Fibroblast of mammary gland (primary cell): ENCODE results near the gene C2orf66.

Experiments
- DNase-seq: peaks from one replicate; pipeline ENCODE4 v3.0.0-alpha.2; 2010; ENCODE audit warnings: low read depth
- H3K4me3 ChIP-seq: 2 replicates; pipeline ENCODE4 v1.5.1; 2011; ENCODE audit warnings: low read depth, mild to moderate bottlenecking, low read length, moderate library complexity; ENCODE audit not compliant: control insufficient read depth
- TF ChIP-seq, protein P1 (sequence below): conservative IDR thresholded peaks from 2 replicates; pipeline ENCODE4 v1.5.1; 2011; ENCODE audit warnings: low read depth, low read length, inconsistent platforms; ENCODE audit not compliant: control insufficient read depth, insufficient read depth

Gene C2orf66

DNA sequence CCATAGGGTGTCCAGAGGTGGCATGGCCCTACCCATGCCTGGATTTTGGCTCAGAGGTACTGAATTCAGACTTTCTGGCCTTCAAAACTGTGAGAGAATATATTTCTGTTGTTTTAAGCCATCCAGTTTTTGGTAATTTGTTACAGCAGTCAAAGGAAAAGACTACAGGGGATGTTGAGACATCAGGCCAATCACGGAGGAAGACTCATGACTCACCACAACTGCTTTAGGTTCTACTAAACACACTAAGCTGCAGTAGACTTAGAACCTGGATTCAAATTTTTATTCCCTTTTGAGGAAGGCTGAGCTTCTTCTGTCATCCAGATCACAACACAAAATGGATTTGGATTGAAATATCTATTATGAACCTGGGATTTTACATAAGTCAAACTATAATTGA lies 12.0 kb upstream of the C2orf66 start:
- H3K4me3 ChIP-seq: no peak overlapping the region
- TF ChIP-seq, protein P1, sequence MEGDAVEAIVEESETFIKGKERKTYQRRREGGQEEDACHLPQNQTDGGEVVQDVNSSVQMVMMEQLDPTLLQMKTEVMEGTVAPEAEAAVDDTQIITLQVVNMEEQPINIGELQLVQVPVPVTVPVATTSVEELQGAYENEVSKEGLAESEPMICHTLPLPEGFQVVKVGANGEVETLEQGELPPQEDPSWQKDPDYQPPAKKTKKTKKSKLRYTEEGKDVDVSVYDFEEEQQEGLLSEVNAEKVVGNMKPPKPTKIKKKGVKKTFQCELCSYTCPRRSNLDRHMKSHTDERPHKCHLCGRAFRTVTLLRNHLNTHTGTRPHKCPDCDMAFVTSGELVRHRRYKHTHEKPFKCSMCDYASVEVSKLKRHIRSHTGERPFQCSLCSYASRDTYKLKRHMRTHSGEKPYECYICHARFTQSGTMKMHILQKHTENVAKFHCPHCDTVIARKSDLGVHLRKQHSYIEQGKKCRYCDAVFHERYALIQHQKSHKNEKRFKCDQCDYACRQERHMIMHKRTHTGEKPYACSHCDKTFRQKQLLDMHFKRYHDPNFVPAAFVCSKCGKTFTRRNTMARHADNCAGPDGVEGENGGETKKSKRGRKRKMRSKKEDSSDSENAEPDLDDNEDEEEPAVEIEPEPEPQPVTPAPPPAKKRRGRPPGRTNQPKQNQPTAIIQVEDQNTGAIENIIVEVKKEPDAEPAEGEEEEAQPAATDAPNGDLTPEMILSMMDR: no peak
- peak; percentile 74 for DNase-seq

DNA sequence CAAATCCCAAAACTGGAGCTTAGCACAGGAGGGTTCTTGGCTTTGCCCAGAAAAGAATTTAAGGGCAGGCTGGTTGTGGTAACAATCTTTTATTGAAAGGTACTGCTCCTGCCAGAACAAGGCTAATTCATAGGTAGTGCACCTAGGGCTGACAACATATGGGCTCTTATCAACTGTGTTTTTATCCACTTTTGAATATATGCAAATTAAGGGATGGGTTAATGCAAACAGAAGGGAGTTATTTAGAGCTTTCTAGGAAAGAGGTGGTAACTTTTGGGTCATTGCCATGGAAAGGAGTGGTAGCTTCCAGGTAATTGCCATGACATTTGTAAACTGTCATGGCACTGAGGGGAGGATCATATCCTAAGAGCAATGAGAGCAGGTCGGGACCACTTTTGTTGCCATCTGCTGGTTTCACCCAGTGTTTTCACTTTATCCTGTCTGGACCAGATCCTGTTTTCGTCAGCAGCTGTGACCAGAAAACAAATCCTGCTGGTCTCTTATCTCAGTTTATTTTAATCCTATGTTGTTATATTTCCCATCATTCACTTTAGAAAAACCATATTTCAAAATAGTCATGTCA lies 981 bp downstream of the C2orf66 start:
- no peak for DNase-seq
- TF ChIP-seq, protein P1: no peak

DNA sequence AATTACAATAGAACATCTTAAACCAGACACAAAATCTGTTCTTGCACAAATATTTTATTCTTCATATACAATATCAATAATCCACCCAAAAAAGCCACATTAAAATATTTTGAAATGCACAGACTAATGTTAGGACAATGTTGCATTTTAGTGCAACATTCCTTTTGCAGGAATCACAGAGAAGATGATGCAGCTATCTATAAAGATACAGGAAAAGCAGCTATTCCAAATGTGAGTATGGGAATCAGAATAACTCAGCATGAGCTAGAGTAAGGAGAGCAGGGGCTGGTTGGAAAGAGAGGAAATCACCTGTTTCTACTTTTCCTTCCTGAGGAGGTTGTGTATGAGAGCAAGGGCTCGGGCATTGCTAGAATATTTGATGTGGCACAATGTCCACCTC lies 4.8 kb downstream of the C2orf66 start:
- TF ChIP-seq, protein P1: no peak
- no peak for DNase-seq
- H3K4me3 ChIP-seq: no peak overlapping the region

More for the DNA sequence above, 981 bp downstream of the C2orf66 start:
- no peak overlapping the region for H3K4me3 ChIP-seq

DNA sequence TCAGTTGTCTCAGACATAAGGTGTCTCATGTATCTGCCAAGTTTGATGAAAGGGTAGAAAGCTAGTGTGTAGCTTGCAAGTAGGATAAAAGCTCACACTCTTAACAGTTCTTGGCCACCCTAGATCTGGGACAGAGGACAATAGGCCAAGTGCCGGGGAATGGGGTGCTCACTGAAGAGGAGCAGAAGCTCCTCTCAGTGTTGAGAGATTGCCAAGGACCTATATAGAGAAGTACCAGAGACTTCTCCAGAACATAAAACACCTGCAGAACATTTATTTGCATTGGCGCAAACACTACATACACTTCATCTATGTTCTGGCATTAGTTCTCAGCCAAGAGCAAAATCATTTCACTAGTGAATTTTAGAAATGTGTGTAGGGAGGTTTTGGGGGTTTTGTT lies 6.8 kb downstream of the C2orf66 start:
- no peak overlapping the region for H3K4me3 ChIP-seq
- DNase-seq: no peak
- TF ChIP-seq, protein P1: no peak

DNA sequence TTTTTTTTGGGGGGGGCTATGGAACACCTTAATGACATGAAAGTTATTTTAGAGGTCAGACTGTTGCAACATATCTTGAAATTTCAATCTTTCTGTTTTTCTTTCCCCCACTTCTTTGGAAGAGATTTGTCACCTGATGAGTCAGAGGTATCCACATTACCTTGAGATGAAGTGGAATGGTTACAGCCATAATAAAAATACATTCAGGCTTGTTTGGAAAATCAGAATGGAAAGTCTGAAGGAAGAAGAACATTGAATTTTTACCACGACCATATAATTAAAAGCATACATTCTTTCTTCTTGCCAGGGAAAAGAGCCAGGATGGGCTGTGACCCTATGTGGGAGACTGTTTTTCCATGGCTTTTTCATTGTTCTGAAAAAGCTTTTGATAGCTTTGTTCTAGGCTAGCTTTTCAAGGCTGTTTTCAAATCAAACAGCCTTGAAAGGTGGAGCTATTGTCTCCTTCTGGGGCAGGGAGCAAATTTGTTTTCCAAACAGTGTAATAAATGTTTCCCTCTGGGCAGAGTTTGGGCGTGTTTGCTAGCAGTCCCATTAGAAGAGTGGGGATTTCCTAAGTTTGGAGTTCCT lies 7.4 kb downstream of the C2orf66 start:
- TF ChIP-seq, protein P1: no peak
- DNase-seq: peak; percentile 36
- no peak overlapping the region for H3K4me3 ChIP-seq

DNA sequence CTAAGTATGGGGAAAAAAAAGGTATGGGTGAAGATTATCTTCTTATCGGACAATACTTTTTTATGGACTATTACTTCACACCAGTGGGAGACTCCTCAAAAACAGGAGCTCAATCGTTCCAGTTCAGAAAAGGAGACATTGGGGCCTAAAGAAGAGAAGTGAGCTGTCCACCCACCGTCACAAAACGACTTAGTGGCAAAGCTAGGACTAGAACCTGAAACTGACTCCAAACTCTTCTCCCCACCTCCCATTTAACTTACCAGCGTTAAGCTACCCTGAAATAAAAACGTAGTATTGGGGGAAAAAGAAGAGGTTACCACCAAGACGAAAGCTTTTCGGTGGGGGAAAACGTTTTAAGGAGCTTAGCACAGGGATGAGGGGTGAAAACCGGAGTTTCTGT lies 10.2 kb downstream of the C2orf66 start:
- TF ChIP-seq, protein P1: no peak
- H3K4me3 ChIP-seq: peak overlapping the region; percentile 81
- peak; percentile 20 for DNase-seq
